ENCODE data around the gene DMRT3. TPM values are rescaled to one million over a fixed set of nuclear protein-coding genes. Genes with fewer than 3 reads are reported as not detected.

Gene DMRT3
- total RNA-seq, 1 donor from 2014 or later = not detected

DNA sequence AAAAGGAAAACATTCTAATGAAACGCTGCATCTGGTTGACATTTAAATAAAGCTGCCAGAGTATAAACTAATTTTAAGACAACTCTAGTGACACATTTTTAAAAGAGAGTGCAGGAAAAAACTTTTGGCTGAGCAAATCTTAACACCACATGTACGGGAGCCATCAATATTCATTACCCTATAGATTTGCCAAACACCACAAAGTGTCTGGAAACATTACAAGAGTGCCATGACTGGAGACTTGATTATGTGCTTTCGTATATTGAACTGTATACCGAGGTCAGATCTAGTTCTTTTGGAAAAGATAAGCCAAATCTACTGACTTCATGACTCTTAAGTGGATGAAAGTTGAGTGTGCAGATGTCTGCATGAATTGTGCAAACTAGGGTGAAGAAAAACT lies 63.1 kb downstream of the DMRT3 start:
- Histone ChIP-seq H3K9ac (ENCODE audit: low read length) (no peak overlapping the region), H3K27me3 (ENCODE audit: insufficient read depth, low read length) (peaks cover 31% of the 10 kb centered on the region), H3K4me1 (ENCODE audit: insufficient read depth, low read length) (no peaks in the 10 kb centered on the region), H2AFZ (ENCODE audit: low read depth, low read length) (no peak overlapping the region), H3K4me3 (ENCODE audit: insufficient read depth, low read depth, low read length) (no peak overlapping the region), H3K36me3 (ENCODE audit: insufficient read depth, low read length) (no peaks in the 10 kb centered on the region), H3K27ac (ENCODE audit: low read depth, low read length) (no peak overlapping the region), H3K79me2 (ENCODE audit: insufficient read depth, low read length) (no peaks in the 10 kb centered on the region), H4K20me1 (ENCODE audit: insufficient read depth, low read length) (no peaks in the 10 kb centered on the region), H3K4me2 (ENCODE audit: low read length) (no peak overlapping the region), H3K9me3 (ENCODE audit: insufficient read depth, low read depth, low read length) (peaks cover under 1% of the 10 kb centered on the region)
- Mint-ChIP-seq H3K36me3 (ENCODE audit: low read depth, unreplicated experiment) (no peaks in the 10 kb centered on the region), H3K27me3 (ENCODE audit: low read depth, unreplicated experiment) (peaks cover 72% of the 10 kb centered on the region), H3K9me3 (ENCODE audit: unreplicated experiment) (no peaks in the 10 kb centered on the region), H3K4me3 (ENCODE audit: unreplicated experiment) (no peak overlapping the region), H3K4me1 (ENCODE audit: low read depth, unreplicated experiment) (no peaks in the 10 kb centered on the region), H3K27ac (ENCODE audit: unreplicated experiment) (no peak overlapping the region)
- DNase-seq (ENCODE audit: low read depth) (no peak), FAIRE-seq (no peak)
- TF ChIP-seq, protein P1, sequence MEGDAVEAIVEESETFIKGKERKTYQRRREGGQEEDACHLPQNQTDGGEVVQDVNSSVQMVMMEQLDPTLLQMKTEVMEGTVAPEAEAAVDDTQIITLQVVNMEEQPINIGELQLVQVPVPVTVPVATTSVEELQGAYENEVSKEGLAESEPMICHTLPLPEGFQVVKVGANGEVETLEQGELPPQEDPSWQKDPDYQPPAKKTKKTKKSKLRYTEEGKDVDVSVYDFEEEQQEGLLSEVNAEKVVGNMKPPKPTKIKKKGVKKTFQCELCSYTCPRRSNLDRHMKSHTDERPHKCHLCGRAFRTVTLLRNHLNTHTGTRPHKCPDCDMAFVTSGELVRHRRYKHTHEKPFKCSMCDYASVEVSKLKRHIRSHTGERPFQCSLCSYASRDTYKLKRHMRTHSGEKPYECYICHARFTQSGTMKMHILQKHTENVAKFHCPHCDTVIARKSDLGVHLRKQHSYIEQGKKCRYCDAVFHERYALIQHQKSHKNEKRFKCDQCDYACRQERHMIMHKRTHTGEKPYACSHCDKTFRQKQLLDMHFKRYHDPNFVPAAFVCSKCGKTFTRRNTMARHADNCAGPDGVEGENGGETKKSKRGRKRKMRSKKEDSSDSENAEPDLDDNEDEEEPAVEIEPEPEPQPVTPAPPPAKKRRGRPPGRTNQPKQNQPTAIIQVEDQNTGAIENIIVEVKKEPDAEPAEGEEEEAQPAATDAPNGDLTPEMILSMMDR (IDR thresholded peaks at IDR 0.05; ENCODE audit: insufficient read depth, low read depth, low read length) = no peak
- no peak for TF ChIP-seq EZH2 (IDR thresholded peaks at IDR 0.05; ENCODE audit: insufficient read depth, low read length)

Other genes with a start within 250 kb of the DMRT3 start
- not detected in 2 replicates for gene DMRT1, start 135.0 kb upstream of the DMRT3 start, total RNA-seq
- 0.17 and 0.18 TPM in 2 replicates for gene DMRT2, start 73.7 kb downstream of the DMRT3 start, total RNA-seq